Choroid plexus epithelial cell (primary cell): Measurements from ENCODE around the gene SPI1.

Experiments
- DNase-seq: peaks from one replicate; pipeline ENCODE4 v3.0.0-alpha.2; 2010; ENCODE audit warnings: low read depth
- H3K4me3 ChIP-seq: 2 replicates; pipeline ENCODE4 v1.5.1; 2011; ENCODE audit warnings: low read depth, mild to moderate bottlenecking, control low read depth, low read length, moderate library complexity
- CTCF ChIP-seq: conservative IDR thresholded peaks from 2 replicates; pipeline ENCODE4 v1.5.1; 2011; ENCODE audit warnings: low read depth, mild to moderate bottlenecking, control low read depth, inconsistent platforms, low read length, moderate library complexity

The SPI1 gene

GRCh38 chr11:47361419-47361818 is 16.9 kb downstream of the SPI1 start:
- TF ChIP-seq CTCF = no peak
- H3K4me3 ChIP-seq = no peak overlapping the region
- DNase-seq = no peak

GRCh38 chr11:47360341-47360740 is 18.0 kb downstream of the SPI1 start:
- DNase-seq = no peak
- TF ChIP-seq CTCF = no peak
- no peak overlapping the region for H3K4me3 ChIP-seq

- no peak overlapping the region for H3K4me3 ChIP-seq
- TF ChIP-seq CTCF = no peak
- DNase-seq = no peak
These were observed 18.8 kb downstream of the SPI1 start for GRCh38 chr11:47359586-47359985.

GRCh38 chr11:47359162-47359561 is 19.2 kb downstream of the SPI1 start:
- H3K4me3 ChIP-seq = no peak overlapping the region
- no peak for TF ChIP-seq CTCF
- DNase-seq = no peak

- no peak for TF ChIP-seq CTCF
- DNase-seq = no peak
- H3K4me3 ChIP-seq = no peak overlapping the region
These were observed 19.7 kb downstream of the SPI1 start for GRCh38 chr11:47358731-47359051.

GRCh38 chr11:47357985-47358730 is 20.2 kb downstream of the SPI1 start:
- DNase-seq = no peak
- H3K4me3 ChIP-seq = no peak overlapping the region
- no peak for TF ChIP-seq CTCF

GRCh38 chr11:47356998-47357329 is 21.4 kb downstream of the SPI1 start:
- no peak for DNase-seq
- H3K4me3 ChIP-seq = no peak overlapping the region
- TF ChIP-seq CTCF = no peak
